GM18858 (cell line): ENCODE results near the gene PRAF2.

Source experiments
- ATAC-seq: cut with Tn5 transposase; IDR thresholded peaks from one replicate; pipeline ENCODE4 v1.9.1; 2021; ENCODE audit not compliant: unreplicated experiment

The PRAF2 gene

GRCh38 chrX:49073601-49074575 is at the start of gene PRAF2:
PRAF2 (minus strand) TSS chrX:49074002; CDS start chrX:49073987, 15 bp downstream.
- ATAC-seq, result peak; percentile 74

GRCh38 chrX:49122499-49122898 is 48.7 kb upstream of the PRAF2 start:
- ATAC-seq, result no peak

- no peak for ATAC-seq
Measured at GRCh38 chrX:49120091-49120490, 46.3 kb upstream of the PRAF2 start.

- no peak for ATAC-seq
Measured at GRCh38 chrX:49117581-49117980, 43.8 kb upstream of the PRAF2 start.

- no peak for ATAC-seq
Measured at GRCh38 chrX:49116716-49117115, 42.9 kb upstream of the PRAF2 start.

GRCh38 chrX:49116076-49116475 is 42.3 kb upstream of the PRAF2 start:
- ATAC-seq, result no peak

GRCh38 chrX:49111791-49112190 is 38.0 kb upstream of the PRAF2 start:
- ATAC-seq, result no peak

GRCh38 chrX:49110417-49110816 is 36.6 kb upstream of the PRAF2 start:
- ATAC-seq, result no peak

- ATAC-seq, result no peak
Measured at GRCh38 chrX:49108641-49109040, 34.8 kb upstream of the PRAF2 start.

GRCh38 chrX:49106930-49107329 is 33.1 kb upstream of the PRAF2 start:
- no peak for ATAC-seq

GRCh38 chrX:49106296-49106695 is 32.5 kb upstream of the PRAF2 start:
- ATAC-seq, result no peak

GRCh38 chrX:49103637-49104036 is 29.8 kb upstream of the PRAF2 start:
- no peak for ATAC-seq

- no peak for ATAC-seq
Measured at GRCh38 chrX:49102190-49102589, 28.4 kb upstream of the PRAF2 start.

GRCh38 chrX:49101629-49101984 is 27.8 kb upstream of the PRAF2 start:
- no peak for ATAC-seq

- ATAC-seq, result peak; percentile 79
Measured at GRCh38 chrX:49100704-49101628, 27.2 kb upstream of the PRAF2 start.

- ATAC-seq, result no peak
Measured at GRCh38 chrX:49096419-49096818, 22.6 kb upstream of the PRAF2 start.

GRCh38 chrX:49089553-49089952 is 15.8 kb upstream of the PRAF2 start:
- ATAC-seq, result no peak

- no peak for ATAC-seq
Measured at GRCh38 chrX:49082271-49082871, 8.6 kb upstream of the PRAF2 start.

- ATAC-seq, result no peak
Measured at GRCh38 chrX:49079489-49080428, 6.0 kb upstream of the PRAF2 start, which contains the start of gene WDR45. WDR45 (minus strand) TSS chrX:49079887; CDS start chrX:49078095, 1,792 bp downstream.

GRCh38 chrX:49077941-49078340 is 4.1 kb upstream of the PRAF2 start:
- no peak for ATAC-seq
